CD14-positive monocyte (primary cell): ENCODE measurements around the gene SLC28A1. TPM values are rescaled to one million over a fixed set of nuclear protein-coding genes. Genes with fewer than 3 reads are reported as not detected.

Source experiments
- DNase-seq, 3 donors: peaks; one replicate each; pipeline ENCODE4 v3.0.0-alpha.2; 2011 to 2022
- H2AFZ ChIP-seq: 2 replicates; pipeline ENCODE4 v1.6.0; 2012; ENCODE audit warnings: mild to moderate bottlenecking, low read depth, low read length, inconsistent platforms; ENCODE audit not compliant: insufficient read depth, poor library complexity, severe bottlenecking
- H3K27ac ChIP-seq, 2 donors: 1 replicate in 1 of 2; 2 replicates in 1 of 2; pipeline ENCODE4 v1.5.1; 2012 to 2013; ENCODE audit warnings: low read length in 2 of 2, control low read depth in 1 of 2, inconsistent platforms in 1 of 2, low read depth in 1 of 2, mild to moderate bottlenecking in 1 of 2
- H3K27me3 ChIP-seq, 2 donors: one replicate each; pipeline versions ENCODE4 v1.6.0 to v1.6.1; 2011 to 2013; ENCODE audit warnings: low read length in 2 of 2; ENCODE audit not compliant: control insufficient read depth in 2 of 2, insufficient read depth in 2 of 2
- H3K36me3 ChIP-seq, 2 donors: replicated peaks in 1 of 2; 1 replicate in 1 of 2; 2 replicates in 1 of 2; pipeline versions ENCODE4 v1.5.1 to v1.6.1; 2012 to 2013; ENCODE audit warnings: low read length in 2 of 2, control low read depth in 1 of 2, inconsistent platforms in 1 of 2, mild to moderate bottlenecking in 1 of 2; ENCODE audit not compliant: insufficient read depth in 2 of 2, control insufficient read depth in 1 of 2
- H3K4me1 ChIP-seq, 2 donors: 1 replicate in 1 of 2; 2 replicates in 1 of 2; pipeline versions ENCODE4 v1.5.1 to v1.6.1; 2012 to 2013; ENCODE audit warnings: low read length in 2 of 2, control low read depth in 1 of 2, inconsistent platforms in 1 of 2, mild to moderate bottlenecking in 1 of 2, moderate library complexity in 1 of 2; ENCODE audit not compliant: insufficient read depth in 2 of 2, control insufficient read depth in 1 of 2
- H3K4me2 ChIP-seq: replicated peaks from 2 replicates; pipeline ENCODE3; 2012; ENCODE audit warnings: low read length, moderate library complexity, mild to moderate bottlenecking; ENCODE audit not compliant: poor library complexity, severe bottlenecking; ENCODE audit errors: extremely low read depth
- H3K4me3 ChIP-seq, 3 experiments: fragments of 200-600 bp in 1 of 3; sonication (generic) in 1 of 3; replicated peaks in 1 of 3; 1 replicate in 2 of 3; 2 replicates in 1 of 3; pipeline ENCODE4 v1.5.1; 2011 to 2013; ENCODE audit warnings: low read length in 3 of 3, mild to moderate bottlenecking in 3 of 3, control low read depth in 2 of 3, low read depth in 2 of 3, inconsistent platforms in 1 of 3, moderate library complexity in 1 of 3
- H3K79me2 ChIP-seq: 2 replicates; pipeline ENCODE4 v1.6.0; 2012; ENCODE audit warnings: mild to moderate bottlenecking, control low read depth, inconsistent platforms, low read length, moderate library complexity; ENCODE audit not compliant: insufficient read depth
- H3K9ac ChIP-seq: 2 replicates; pipeline ENCODE4 v1.6.0; 2017; ENCODE audit warnings: low read length, mild to moderate bottlenecking; ENCODE audit not compliant: insufficient read depth, poor library complexity, severe bottlenecking
- H3K9me3 ChIP-seq, 2 donors: replicated peaks in 1 of 2; 1 replicate in 1 of 2; 2 replicates in 1 of 2; pipeline versions ENCODE4 v1.5.1 to v1.6.1; 2012 to 2013; ENCODE audit warnings: low read length in 2 of 2, control low read depth in 1 of 2; ENCODE audit not compliant: control insufficient read depth in 1 of 2, insufficient read depth in 1 of 2
- H4K20me1 ChIP-seq: 2 replicates; pipeline ENCODE4 v1.6.0; 2012; ENCODE audit warnings: mild to moderate bottlenecking, low read length, control low read depth, moderate library complexity; ENCODE audit not compliant: insufficient read depth
- H3K27ac Mint-ChIP-seq, 7 donors: one replicate each; pipeline ENCODE4 v1.8.0; 2020; ENCODE audit warnings: mild to moderate bottlenecking in 7 of 7, mixed read lengths in 7 of 7, moderate library complexity in 6 of 7, inconsistent platforms in 2 of 7
- H3K27me3 Mint-ChIP-seq, 3 donors: one replicate each; pipeline ENCODE4 v1.8.0; 2021 to 2022; ENCODE audit warnings: low read depth in 3 of 3, mild to moderate bottlenecking in 3 of 3, mixed read lengths in 3 of 3, moderate library complexity in 3 of 3, inconsistent platforms in 1 of 3
- H3K36me3 Mint-ChIP-seq, 2 donors: one replicate each; pipeline ENCODE4 v1.8.0; 2020; ENCODE audit warnings: mixed read lengths in 2 of 2, inconsistent platforms in 1 of 2, mild to moderate bottlenecking in 1 of 2
- H3K4me1 Mint-ChIP-seq: one replicate; pipeline ENCODE4 v1.8.0; 2020; ENCODE audit warnings: mild to moderate bottlenecking, mixed read lengths
- H3K4me3 Mint-ChIP-seq, 2 donors: one replicate each; pipeline ENCODE4 v1.8.0; 2020; ENCODE audit warnings: mild to moderate bottlenecking in 2 of 2, mixed read lengths in 2 of 2, moderate library complexity in 1 of 2
- H3K9me3 Mint-ChIP-seq, 7 donors: one replicate each; pipeline ENCODE4 v1.8.0; 2020 to 2022; ENCODE audit warnings: mixed read lengths in 7 of 7, mild to moderate bottlenecking in 6 of 7, moderate library complexity in 6 of 7, inconsistent platforms in 2 of 7
- WGBS: methylation state at CpG from one replicate; pipeline ENCODE4 v1.1.5; 2013; ENCODE audit warnings: missing lambda C conversion rate; ENCODE audit not compliant: insufficient coverage; 5-methylcytosine and 5-hydroxymethylcytosine counted together
- intact Hi-C, 2 donors: fragments of 100-400 bp; cut with micrococcal nuclease; formaldehyde crosslinking; loops; one replicate each; pipeline versions ENCODE4 v1.15.0 to v1.15.1; 2023
- polyA plus RNA-seq, 3 donors: library from polyadenylated mRNA; depleted of rRNA in 1 of 3; unstranded in 2 of 3; stranded (reverse) in 1 of 3; fragments of 300-500 nt in 2 of 3; fragments of >200 nt in 1 of 3; fragmentation: Illumina TruSeq in 2 of 3; gene quantifications; 1 replicate in 2 of 3; 2 replicates in 1 of 3; pipeline ENCODE4 v1.2.3, GENCODE V29; 2012 to 2021
- TF ChIP-seq, protein P1 (sequence below): fragments of 200-600 bp; IDR thresholded peaks from one replicate; pipeline ENCODE4 v1.8.0; 2022; ENCODE audit warnings: antibody characterized with exemption, mild to moderate bottlenecking

The SLC28A1 gene
- polyA plus RNA-seq, 3 donors: not detected

- Histone ChIP-seq H3K79me2 (no peaks in the 10 kb centered on the region), H3K27me3 (no peaks in the 10 kb centered on the region), H3K4me1 (no peaks in the 10 kb centered on the region), H3K9ac (no peak overlapping the region), H3K4me2 (no peak overlapping the region), H3K27ac (no peak overlapping the region), H3K36me3 (no peaks in the 10 kb centered on the region), H3K4me3 (no peak overlapping the region), H3K9me3 (no peaks in the 10 kb centered on the region), H4K20me1 (no peaks in the 10 kb centered on the region), H2AFZ (no peak overlapping the region)
- TF ChIP-seq, protein P1, sequence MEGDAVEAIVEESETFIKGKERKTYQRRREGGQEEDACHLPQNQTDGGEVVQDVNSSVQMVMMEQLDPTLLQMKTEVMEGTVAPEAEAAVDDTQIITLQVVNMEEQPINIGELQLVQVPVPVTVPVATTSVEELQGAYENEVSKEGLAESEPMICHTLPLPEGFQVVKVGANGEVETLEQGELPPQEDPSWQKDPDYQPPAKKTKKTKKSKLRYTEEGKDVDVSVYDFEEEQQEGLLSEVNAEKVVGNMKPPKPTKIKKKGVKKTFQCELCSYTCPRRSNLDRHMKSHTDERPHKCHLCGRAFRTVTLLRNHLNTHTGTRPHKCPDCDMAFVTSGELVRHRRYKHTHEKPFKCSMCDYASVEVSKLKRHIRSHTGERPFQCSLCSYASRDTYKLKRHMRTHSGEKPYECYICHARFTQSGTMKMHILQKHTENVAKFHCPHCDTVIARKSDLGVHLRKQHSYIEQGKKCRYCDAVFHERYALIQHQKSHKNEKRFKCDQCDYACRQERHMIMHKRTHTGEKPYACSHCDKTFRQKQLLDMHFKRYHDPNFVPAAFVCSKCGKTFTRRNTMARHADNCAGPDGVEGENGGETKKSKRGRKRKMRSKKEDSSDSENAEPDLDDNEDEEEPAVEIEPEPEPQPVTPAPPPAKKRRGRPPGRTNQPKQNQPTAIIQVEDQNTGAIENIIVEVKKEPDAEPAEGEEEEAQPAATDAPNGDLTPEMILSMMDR: no peak
- no peak for DNase-seq
- intact Hi-C loops: no loop called here
- H3K4me1 Mint-ChIP-seq: peaks cover 2% of the 10 kb centered on the region
- H3K27me3 Mint-ChIP-seq: peaks cover 0 to 3% (median 0%) of the 10 kb centered on the region in 3 donors
- peak overlapping the region in 1 of 7 donors; percentile 67 for H3K27ac Mint-ChIP-seq
- H3K4me3 Mint-ChIP-seq: no peak overlapping the region
- H3K9me3 Mint-ChIP-seq: no peaks in the 10 kb centered on the region
- no peaks in the 10 kb centered on the region for H3K36me3 Mint-ChIP-seq
- WGBS: 100% methylated on average over 1 of the region's 2 CpGs
Observed at GRCh38 chr15:84921121-84921520, 36.7 kb downstream of the SLC28A1 start.

DNA sequence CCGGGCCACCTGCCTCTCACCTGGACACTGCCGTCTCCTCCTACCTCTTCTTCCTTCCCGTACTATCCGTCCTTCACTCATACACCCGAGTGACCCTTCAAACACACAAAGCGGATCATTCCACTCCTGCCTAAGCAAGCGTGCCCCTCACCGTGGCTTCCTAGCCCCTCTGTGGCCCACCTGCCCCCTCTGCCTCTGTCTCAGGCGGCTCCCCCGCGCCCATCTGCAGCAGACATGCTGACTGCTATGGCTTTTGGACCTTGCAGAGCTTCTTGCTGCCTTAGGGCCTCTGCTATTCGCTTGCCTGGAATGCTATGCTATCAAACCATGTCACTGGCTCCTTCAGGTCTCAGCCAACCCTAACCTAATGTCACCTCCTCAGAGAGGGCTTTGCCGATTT is 38.1 kb downstream of the SLC28A1 start:
- no peak overlapping the region for H2AFZ ChIP-seq
- no peaks in the 10 kb centered on the region for H3K36me3 ChIP-seq
- H3K9ac ChIP-seq: no peak overlapping the region
- Mint-ChIP-seq H3K27ac (no peak overlapping the region), H3K9me3 (no peaks in the 10 kb centered on the region), H3K36me3 (no peaks in the 10 kb centered on the region), H3K4me3 (no peak overlapping the region), H3K4me1 (peaks cover 2% of the 10 kb centered on the region), H3K27me3 (peaks cover 0 to 3% (median 0%) of the 10 kb centered on the region in 3 donors)
- intact Hi-C loops: no loop called here
- H3K9me3 ChIP-seq: no peaks in the 10 kb centered on the region
- no peak overlapping the region for H3K4me2 ChIP-seq
- no peak for DNase-seq
- no peak overlapping the region for H3K4me3 ChIP-seq
- peaks cover 0 to 1% of the 10 kb centered on the region in 2 donors for H3K4me1 ChIP-seq
- no peak overlapping the region for H3K27ac ChIP-seq
- no peaks in the 10 kb centered on the region for H4K20me1 ChIP-seq
- WGBS: 97% methylated on average over 11 of the region's 13 CpGs
- H3K27me3 ChIP-seq: no peaks in the 10 kb centered on the region
- TF ChIP-seq, protein P1: no peak
- H3K79me2 ChIP-seq: no peaks in the 10 kb centered on the region
